Stimulated activated naive CD8-positive, alpha-beta T cell treated with anti-CD3 and anti-CD28 coated beads, Interleukin-15, Interleukin-2, amounts not matched to agents 100 ng/mL and 50 ng/mL, for 24 hours (primary cell): ENCODE measurements around the gene HTR6.
A peak's percentile ranks its signal among the peaks of the same experiment; 100 is the strongest.

Experiments
- H3K27ac Mint-ChIP-seq: one replicate; pipeline ENCODE4 v1.8.0; 2021; ENCODE audit warnings: mild to moderate bottlenecking, mixed read lengths
- H3K27me3 Mint-ChIP-seq: one replicate; pipeline ENCODE4 v1.8.0; 2021; ENCODE audit warnings: mixed read lengths
- H3K36me3 Mint-ChIP-seq: one replicate; pipeline ENCODE4 v1.8.0; 2021; ENCODE audit warnings: low read depth, mixed read lengths
- H3K4me1 Mint-ChIP-seq: one replicate; pipeline ENCODE4 v1.8.0; 2021; ENCODE audit warnings: low read depth, mixed read lengths
- H3K4me3 Mint-ChIP-seq: one replicate; pipeline ENCODE4 v1.8.0; 2021; ENCODE audit warnings: mild to moderate bottlenecking, mixed read lengths
- H3K9me3 Mint-ChIP-seq: one replicate; pipeline ENCODE4 v1.8.0; 2021; ENCODE audit warnings: mixed read lengths

Gene HTR6

DNA sequence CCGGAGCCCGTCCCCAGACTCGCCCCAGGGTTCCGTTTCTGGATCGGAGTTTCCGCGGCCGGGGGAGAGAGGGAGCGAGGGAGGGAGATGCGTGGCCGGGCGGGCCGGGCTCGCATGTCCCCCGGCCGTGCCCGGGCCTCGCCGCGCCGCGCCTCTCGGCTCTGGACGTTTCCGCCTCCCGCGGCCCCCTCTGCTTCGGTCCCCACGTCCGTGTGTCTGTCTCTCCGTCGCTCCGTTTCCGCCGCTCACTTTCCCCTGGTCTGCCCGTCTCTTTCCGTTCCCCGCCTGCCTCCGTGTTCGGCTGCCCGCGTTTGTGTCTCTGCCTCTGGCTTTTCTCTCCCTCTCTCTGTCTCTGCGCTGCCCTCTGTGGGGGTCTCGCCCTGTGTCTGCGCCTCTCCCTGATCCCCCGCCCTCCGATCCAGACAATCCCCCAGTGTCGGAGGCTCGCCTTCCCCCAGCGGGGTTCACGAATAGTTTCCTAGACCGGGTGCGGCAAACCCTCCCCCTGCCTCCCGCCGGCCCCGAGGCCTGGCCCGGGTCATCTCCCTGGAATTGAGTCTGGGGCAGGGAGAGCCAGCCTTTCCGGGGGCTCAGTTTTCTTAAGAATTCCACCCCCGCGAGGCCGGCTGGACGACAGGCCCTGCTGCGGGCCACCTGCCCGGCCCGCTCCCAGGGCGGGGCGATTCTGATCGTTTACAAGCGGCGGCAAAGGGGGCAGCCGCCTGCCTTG, 19.8 kb upstream of the HTR6 start:
- Mint-ChIP-seq H3K36me3 (no peaks in the 10 kb centered on the region), H3K9me3 (no peaks in the 10 kb centered on the region), H3K27me3 (peaks cover 17% of the 10 kb centered on the region), H3K4me3 (peak overlapping the region; percentile 94), H3K27ac (peak overlapping the region; percentile 91), H3K4me1 (peaks cover 31% of the 10 kb centered on the region)

DNA sequence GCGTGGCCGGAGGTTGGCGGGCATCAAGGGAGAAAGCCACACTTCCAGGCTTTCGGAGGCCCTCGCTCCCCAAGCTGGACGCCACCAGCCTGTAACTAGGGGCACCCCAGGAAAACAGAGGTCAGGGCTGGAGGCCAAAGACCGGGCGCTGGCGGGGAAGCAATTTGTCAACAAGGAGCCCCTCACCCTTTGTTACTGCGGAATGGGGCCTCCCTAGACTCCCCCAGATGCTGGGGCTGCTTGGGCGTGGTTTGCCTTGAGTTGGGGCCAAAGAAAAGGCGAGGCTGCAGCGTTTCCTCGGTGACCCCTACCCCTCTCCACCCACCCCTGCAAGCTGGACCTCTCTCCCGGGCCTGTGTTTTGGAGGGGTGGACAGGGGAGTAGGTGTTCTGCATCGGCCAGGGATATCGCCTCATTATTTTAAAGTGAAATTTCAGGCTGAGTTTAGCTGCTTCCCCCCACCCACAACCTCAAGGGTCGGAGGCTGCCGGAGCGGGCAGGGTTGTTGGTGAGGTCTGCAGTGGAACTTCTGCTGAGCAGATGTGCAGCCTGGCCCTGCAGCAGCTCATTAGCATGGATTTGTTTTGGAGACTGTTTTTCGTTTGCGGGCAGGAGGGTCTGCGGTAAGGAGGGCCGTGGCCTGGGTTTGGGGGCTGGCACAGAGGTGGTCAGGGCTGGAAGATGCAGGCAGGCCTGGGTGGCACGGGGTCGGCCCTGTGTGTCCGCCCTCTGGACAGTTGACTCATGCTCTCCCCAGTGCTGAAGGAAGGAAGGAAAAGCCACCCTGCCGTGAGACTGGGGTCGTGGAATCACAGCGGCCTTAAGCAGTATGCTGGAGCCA, 19.0 kb upstream of the HTR6 start:
- Mint-ChIP-seq H3K27ac (no peak overlapping the region), H3K36me3 (no peaks in the 10 kb centered on the region), H3K27me3 (peaks cover 17% of the 10 kb centered on the region), H3K4me3 (peak overlapping the region; percentile 94), H3K9me3 (no peaks in the 10 kb centered on the region), H3K4me1 (peaks cover 38% of the 10 kb centered on the region)

DNA sequence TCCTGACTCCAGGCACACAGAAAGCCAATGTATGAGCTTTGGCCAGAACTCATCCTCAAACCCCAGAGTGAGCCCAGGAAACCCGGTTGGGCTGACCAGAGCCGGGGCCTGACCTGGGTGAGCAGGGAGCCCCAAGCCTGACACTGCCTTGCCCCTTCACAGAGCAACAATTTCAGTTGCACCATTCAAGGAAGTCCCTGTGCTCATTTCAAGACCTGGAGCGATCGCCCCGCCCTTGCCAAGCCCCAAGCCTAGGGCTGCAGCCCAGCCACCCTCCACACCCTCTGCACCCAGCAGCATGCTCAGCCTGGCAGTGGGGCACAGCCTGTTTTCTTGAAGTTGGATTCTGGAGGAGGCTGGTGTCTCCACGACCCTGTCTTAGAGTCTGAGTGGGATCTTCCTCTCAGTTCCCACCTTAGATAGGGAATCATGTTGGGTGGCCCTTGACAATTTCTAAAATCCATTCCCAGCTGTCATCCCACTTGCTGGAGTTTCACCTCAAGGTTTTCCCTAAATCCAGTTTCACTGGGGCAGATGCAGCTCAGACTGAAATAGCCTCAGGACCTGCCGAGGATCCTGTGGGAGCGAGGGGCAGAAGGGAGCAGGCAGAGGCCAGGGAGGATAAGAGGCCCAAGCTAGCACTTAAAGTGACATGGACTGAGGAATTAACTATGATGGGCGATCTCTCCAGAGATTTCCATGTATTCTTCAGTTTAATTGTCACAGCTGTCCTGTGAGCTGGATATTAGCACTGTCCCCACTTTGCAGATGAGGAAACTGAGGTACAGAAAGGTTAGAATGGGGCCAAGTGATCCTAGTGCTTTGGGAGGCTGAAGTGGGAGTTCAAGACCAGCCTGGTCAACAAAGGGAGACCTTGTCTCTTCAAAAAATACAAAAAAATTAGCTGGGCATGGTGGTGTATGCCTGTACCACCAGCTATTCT, 18.0 kb upstream of the HTR6 start:
- Mint-ChIP-seq H3K27ac (no peak overlapping the region), H3K4me3 (no peak overlapping the region), H3K36me3 (no peaks in the 10 kb centered on the region), H3K27me3 (peaks cover 13% of the 10 kb centered on the region), H3K4me1 (peaks cover 42% of the 10 kb centered on the region), H3K9me3 (no peaks in the 10 kb centered on the region)

DNA sequence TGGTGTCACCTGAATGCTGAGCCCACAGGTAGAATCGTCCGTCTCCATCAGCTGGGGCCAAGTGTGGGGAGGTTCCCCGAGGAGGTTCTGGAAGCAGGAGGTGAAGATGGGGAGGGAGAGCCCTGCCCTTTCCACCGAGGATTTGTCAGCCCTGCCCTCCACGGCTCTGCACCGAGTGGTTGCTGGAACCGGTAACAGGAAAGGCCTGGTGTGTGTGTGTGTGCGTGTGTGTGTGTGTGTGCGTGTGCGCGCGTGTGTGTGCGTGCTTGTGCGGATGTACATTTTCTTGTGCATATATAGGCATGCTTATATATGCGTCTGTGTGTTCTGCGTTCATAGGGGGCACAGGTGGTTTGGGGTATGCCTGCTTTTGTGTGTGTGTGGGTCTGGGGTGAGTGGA, 17.0 kb upstream of the HTR6 start:
- H3K27me3 Mint-ChIP-seq = peaks cover 12% of the 10 kb centered on the region
- H3K4me1 Mint-ChIP-seq = peaks cover 42% of the 10 kb centered on the region
- no peaks in the 10 kb centered on the region for H3K36me3 Mint-ChIP-seq
- peak overlapping the region; percentile 14 for H3K27ac Mint-ChIP-seq
- H3K9me3 Mint-ChIP-seq = no peaks in the 10 kb centered on the region
- H3K4me3 Mint-ChIP-seq = no peak overlapping the region

DNA sequence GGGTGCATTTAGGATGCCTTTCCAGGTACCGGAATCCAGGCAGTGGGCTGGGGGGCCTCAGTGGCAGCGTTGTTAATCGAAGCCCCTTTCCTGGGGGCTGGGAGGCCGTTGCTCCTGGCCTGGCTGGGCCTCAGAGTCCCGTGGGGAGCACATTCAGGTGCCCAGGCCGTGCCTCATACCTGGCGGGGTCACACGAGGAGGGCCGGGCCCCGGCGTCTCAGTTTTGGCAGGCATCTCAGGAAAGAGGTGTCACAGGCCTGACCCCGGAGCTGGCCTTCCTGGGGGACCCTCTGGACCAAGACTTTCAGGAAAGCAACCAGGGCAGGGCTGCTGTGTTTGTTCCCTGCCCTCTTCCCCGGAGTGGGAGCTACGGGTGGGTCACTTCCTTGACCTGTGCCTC, 16.4 kb upstream of the HTR6 start:
- no peaks in the 10 kb centered on the region for H3K36me3 Mint-ChIP-seq
- no peak overlapping the region for H3K4me3 Mint-ChIP-seq
- H3K27ac Mint-ChIP-seq = peak overlapping the region; percentile 14
- H3K9me3 Mint-ChIP-seq = no peaks in the 10 kb centered on the region
- peaks cover 37% of the 10 kb centered on the region for H3K4me1 Mint-ChIP-seq
- peaks cover 6% of the 10 kb centered on the region for H3K27me3 Mint-ChIP-seq

DNA sequence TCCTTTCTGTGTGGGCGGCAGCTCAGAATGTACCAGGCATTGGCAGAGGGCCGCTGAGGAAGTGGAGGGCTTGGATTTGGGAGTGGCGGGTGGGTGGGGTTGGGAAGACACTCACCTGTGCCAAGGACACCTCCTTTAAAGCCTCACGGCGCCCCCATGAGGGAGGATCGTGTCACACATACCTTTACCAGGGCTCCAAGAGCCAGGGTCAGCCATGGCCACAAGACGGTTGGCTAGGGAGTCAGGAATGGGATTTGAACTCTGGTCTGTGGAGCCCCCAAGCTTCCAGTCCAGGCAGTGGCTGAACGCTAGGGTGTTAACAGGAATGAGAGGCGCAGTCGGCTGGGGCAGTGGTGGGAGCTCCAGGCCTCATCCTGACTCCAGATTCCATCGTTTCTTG, 16.0 kb upstream of the HTR6 start:
- no peaks in the 10 kb centered on the region for H3K36me3 Mint-ChIP-seq
- H3K9me3 Mint-ChIP-seq = no peaks in the 10 kb centered on the region
- peaks cover 36% of the 10 kb centered on the region for H3K4me1 Mint-ChIP-seq
- no peak overlapping the region for H3K27ac Mint-ChIP-seq
- H3K27me3 Mint-ChIP-seq = peaks cover 3% of the 10 kb centered on the region
- H3K4me3 Mint-ChIP-seq = no peak overlapping the region

DNA sequence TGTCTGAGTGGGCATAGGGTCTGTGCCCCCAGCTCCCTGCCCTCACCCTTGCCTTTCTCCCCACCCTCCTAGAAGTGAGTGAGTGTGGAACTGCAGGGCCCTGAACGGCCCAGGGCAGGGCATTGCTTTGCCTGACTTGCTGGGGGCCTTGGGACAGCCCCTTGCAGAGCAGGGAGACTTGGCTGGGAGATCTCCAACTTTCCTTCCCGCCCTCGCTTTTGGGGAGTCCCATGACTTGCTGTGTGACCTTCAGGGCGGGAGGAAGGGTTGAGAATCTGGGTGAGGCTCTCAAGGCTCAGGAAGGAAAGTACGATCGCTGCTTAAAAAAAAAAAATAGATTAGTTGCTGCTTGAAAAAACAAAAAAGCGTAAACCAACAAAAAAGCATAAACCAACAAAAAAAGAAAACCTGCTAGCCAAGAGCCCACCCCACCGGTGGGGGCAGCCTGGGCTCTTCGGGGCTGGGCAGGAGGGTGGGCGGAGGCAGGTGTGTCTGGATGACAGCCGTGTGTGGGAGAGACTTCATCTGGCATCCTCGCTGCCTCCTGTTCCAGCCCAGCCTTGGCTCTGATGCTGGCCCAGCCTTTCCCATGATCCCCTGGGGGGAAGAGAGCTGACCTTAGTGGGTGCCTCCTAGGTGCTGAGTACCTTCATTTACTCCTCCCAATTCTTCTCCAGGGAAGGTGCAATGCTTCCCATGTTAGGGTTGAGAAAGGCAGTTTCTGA, 14.1 kb upstream of the HTR6 start:
- Mint-ChIP-seq H3K9me3 (no peaks in the 10 kb centered on the region), H3K36me3 (no peaks in the 10 kb centered on the region), H3K4me3 (no peak overlapping the region), H3K4me1 (peaks cover 39% of the 10 kb centered on the region), H3K27ac (no peak overlapping the region), H3K27me3 (no peaks in the 10 kb centered on the region)

DNA sequence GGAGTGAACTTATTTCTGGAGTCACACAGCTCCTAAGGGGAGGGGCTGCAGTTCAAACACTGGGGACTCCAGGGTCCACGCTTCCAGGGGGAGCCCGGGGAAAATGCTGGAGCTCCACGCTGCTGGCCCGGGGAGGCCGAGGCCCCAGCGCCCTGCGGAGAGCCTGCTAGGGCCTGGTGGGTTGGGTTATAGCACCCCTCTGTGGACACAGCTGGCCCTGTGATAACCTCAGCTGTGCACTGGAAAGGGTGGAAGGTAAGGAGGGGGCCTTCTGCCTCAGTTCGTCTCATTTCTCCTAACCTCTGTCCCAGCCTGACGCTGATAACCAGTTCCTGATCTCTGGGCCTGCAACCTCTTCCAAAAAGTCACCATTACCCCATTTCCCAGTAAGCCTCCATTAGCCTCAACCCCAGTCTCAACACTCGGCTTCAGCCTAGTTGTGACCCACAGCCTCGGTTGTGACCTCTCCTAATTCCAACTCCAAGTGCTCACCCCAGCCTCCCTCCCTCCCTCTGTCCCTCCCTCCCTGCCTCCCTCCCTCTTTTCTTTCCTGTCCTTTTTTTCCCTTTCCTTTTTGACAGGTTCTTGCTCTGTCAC, 13.4 kb upstream of the HTR6 start:
- Mint-ChIP-seq H3K4me3 (no peak overlapping the region), H3K27me3 (no peaks in the 10 kb centered on the region), H3K4me1 (peaks cover 38% of the 10 kb centered on the region), H3K36me3 (no peaks in the 10 kb centered on the region), H3K9me3 (no peaks in the 10 kb centered on the region), H3K27ac (peak overlapping the region; percentile 23)

DNA sequence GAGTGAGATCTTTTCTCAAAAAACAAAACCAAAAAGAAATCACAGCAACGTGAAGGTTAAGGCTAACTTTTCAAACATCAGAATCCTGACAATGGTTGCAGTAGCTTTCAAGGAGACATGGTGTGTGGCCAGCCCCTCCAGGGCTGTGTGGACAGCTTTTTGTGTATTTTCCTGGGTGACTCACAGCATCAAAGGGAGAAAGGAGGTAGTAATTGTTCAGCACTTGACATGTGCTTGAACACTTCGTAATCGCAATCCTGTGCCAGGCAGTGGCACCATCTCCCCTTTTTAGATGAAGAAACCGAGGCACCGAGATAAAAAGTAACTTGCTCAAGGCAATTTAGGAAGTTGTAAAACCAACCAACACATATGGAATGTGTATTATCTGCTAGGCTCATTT, 10.3 kb upstream of the HTR6 start:
- no peak overlapping the region for H3K27ac Mint-ChIP-seq
- H3K27me3 Mint-ChIP-seq = no peaks in the 10 kb centered on the region
- H3K4me3 Mint-ChIP-seq = no peak overlapping the region
- H3K4me1 Mint-ChIP-seq = peaks cover 26% of the 10 kb centered on the region
- H3K9me3 Mint-ChIP-seq = no peaks in the 10 kb centered on the region
- H3K36me3 Mint-ChIP-seq = no peaks in the 10 kb centered on the region

DNA sequence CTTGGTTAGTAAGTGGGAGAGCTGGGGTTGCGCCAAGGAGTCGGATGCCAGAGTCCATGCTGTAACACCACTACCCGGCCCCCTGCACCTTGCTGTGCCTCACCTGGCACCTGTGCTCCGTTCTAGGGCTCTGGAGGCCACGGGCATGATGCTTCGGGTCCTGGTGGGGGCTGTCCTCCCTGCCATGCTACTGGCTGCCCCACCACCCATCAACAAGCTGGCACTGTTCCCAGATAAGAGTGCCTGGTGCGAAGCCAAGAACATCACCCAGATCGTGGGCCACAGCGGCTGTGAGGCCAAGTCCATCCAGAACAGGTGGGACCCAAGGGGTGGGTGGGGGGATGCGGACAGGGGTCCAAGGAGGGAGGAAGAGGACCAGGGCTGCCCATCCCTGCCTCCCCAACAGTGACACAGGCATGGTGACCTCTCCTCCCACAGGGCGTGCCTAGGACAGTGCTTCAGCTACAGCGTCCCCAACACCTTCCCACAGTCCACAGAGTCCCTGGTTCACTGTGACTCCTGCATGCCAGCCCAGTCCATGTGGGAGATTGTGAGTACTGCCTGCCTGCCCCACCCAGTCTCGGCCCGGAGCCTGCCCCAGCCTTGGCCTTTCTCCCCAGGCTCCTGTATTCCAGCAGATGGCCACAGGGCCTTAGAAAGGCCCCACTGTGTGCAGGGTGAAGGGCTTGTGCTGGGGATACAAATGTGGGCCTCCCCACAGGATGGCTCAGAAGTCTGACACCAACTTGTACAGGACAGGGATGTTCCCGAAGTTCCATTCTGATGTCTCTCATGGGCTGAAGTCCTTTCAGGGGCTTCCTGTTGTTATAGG, 9.6 kb upstream of the HTR6 start:
- H3K36me3 Mint-ChIP-seq = no peaks in the 10 kb centered on the region
- peaks cover 24% of the 10 kb centered on the region for H3K4me1 Mint-ChIP-seq
- H3K4me3 Mint-ChIP-seq = no peak overlapping the region
- H3K9me3 Mint-ChIP-seq = no peaks in the 10 kb centered on the region
- H3K27ac Mint-ChIP-seq = no peak overlapping the region
- no peaks in the 10 kb centered on the region for H3K27me3 Mint-ChIP-seq

DNA sequence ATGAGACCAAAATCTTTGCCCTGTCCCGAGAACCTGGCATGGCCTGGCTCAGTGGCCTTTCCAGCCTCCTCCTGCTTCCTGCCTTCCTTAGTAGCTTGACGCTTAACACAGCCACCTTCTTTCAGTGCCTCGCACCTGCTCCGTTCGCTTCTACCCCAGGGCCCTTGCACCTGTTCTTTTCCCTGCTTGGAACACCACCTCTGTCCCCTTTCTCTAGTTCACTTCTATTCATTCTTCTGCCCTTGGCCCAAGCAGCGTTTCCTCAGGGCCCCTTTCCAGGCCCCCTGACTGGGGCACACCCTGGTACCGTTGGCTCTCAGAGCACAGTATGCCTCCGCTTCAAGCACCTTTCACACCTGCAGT, 9.0 kb upstream of the HTR6 start:
- H3K27ac Mint-ChIP-seq = no peak overlapping the region
- no peaks in the 10 kb centered on the region for H3K36me3 Mint-ChIP-seq
- H3K9me3 Mint-ChIP-seq = no peaks in the 10 kb centered on the region

DNA sequence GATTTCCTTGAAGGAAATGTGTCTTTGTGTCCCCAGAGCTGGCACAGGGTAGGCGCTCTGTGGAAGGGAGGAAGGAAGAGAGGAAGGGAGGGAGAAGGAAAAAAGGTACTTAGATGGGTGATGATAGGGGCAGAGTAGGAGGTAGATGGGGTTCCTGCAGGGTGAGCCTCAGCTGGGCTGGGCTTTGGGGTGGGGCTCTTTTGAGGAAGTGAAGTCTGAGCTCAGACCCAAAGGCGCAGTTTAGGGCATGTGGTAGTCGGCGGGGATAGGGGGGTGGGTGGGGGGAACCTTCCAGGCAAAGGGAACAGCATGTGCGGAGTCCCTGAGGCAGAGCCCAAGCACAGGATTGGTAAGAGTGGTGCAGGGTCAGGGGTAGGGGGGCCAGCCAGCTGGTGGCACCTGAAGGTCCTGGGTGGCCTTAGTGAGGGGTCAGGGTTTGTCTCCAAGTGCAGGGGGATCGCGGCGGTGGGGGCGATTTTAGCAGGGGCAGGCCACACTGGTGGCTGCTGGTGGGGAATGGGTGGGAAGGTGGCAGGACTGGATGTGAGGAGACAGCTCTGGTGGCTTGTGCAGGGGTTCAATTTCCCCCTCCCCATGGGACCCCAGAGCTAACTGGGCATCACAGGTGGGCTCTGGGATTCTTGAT, 8.4 kb upstream of the HTR6 start:
- no peak overlapping the region for H3K27ac Mint-ChIP-seq
- H3K36me3 Mint-ChIP-seq = no peaks in the 10 kb centered on the region
- peaks cover 16% of the 10 kb centered on the region for H3K4me1 Mint-ChIP-seq
- H3K4me3 Mint-ChIP-seq = no peak overlapping the region
- H3K27me3 Mint-ChIP-seq = peaks cover 5% of the 10 kb centered on the region
- H3K9me3 Mint-ChIP-seq = no peaks in the 10 kb centered on the region

More for the DNA sequence above, 9.0 kb upstream of the HTR6 start:
- Mint-ChIP-seq H3K4me3 (no peak overlapping the region), H3K4me1 (peaks cover 18% of the 10 kb centered on the region), H3K27me3 (peaks cover 4% of the 10 kb centered on the region)
